ENCODE data around the gene SIRT7. TPM values are rescaled to one million over a fixed set of nuclear protein-coding genes. Genes with fewer than 3 reads are reported as not detected.
A peak's percentile ranks its signal among the peaks of the same experiment; 100 is the strongest.

Gene SIRT7
- total RNA-seq, 1 donor, result 22.1 TPM

- H3K79me2 ChIP-seq (ENCODE audit: insufficient read depth, low read length), result peaks cover 56% of the 10 kb centered on the region
- H3K4me2 ChIP-seq (ENCODE audit: insufficient read depth, low read length), result peak overlapping the region; percentile 31
- H3K36me3 ChIP-seq (ENCODE audit: insufficient read depth, low read length), result peaks cover 50% of the 10 kb centered on the region
- H3K9me3 ChIP-seq (ENCODE audit: low read depth, low read length), result no peaks in the 10 kb centered on the region
- H3K27me3 ChIP-seq (ENCODE audit: insufficient read depth, low read length), result no peaks in the 10 kb centered on the region
- peaks cover 15% of the 10 kb centered on the region for H4K20me1 ChIP-seq (ENCODE audit: insufficient read depth, low read length)
- peak overlapping the region; percentile 39 for H3K27ac ChIP-seq (ENCODE audit: low read depth, low read length)
- no peak overlapping the region for H2AFZ ChIP-seq (ENCODE audit: low read length)
- peaks cover 40% of the 10 kb centered on the region for H3K4me1 ChIP-seq (ENCODE audit: insufficient read depth, low read length)
- no peak overlapping the region for H3K4me3 ChIP-seq (ENCODE audit: insufficient read depth, low read length)
- peak; percentile 98 for DNase-seq (ENCODE audit: insufficient read length, low spot score, missing footprints)
- no peak for TF ChIP-seq CTCF (IDR thresholded peaks at IDR 0.05; ENCODE audit: extremely low read depth, low read depth, low read length)
These were observed 32.0 kb downstream of the SIRT7 start for GRCh38 chr17:81885869-81886548.

GRCh38 chr17:81885454-81885853 lies 32.5 kb downstream of the SIRT7 start:
- H3K9me3 ChIP-seq (ENCODE audit: low read depth, low read length), result no peaks in the 10 kb centered on the region
- H3K4me2 ChIP-seq (ENCODE audit: insufficient read depth, low read length), result no peak overlapping the region
- peaks cover 15% of the 10 kb centered on the region for H4K20me1 ChIP-seq (ENCODE audit: insufficient read depth, low read length)
- H3K36me3 ChIP-seq (ENCODE audit: insufficient read depth, low read length), result peaks cover 56% of the 10 kb centered on the region
- no peak for TF ChIP-seq CTCF (IDR thresholded peaks at IDR 0.05; ENCODE audit: extremely low read depth, low read depth, low read length)
- no peaks in the 10 kb centered on the region for H3K27me3 ChIP-seq (ENCODE audit: insufficient read depth, low read length)
- H3K27ac ChIP-seq (ENCODE audit: low read depth, low read length), result peak overlapping the region; percentile 39
- peaks cover 38% of the 10 kb centered on the region for H3K4me1 ChIP-seq (ENCODE audit: insufficient read depth, low read length)
- no peak overlapping the region for H2AFZ ChIP-seq (ENCODE audit: low read length)
- peaks cover 51% of the 10 kb centered on the region for H3K79me2 ChIP-seq (ENCODE audit: insufficient read depth, low read length)
- no peak for DNase-seq (ENCODE audit: insufficient read length, low spot score, missing footprints)
- H3K4me3 ChIP-seq (ENCODE audit: insufficient read depth, low read length), result no peak overlapping the region

GRCh38 chr17:81884968-81885367 lies 33.0 kb downstream of the SIRT7 start:
- Histone ChIP-seq H2AFZ (ENCODE audit: low read length) (no peak overlapping the region), H3K27ac (ENCODE audit: low read depth, low read length) (peak overlapping the region; percentile 39), H4K20me1 (ENCODE audit: insufficient read depth, low read length) (peaks cover 15% of the 10 kb centered on the region), H3K4me3 (ENCODE audit: insufficient read depth, low read length) (no peak overlapping the region), H3K79me2 (ENCODE audit: insufficient read depth, low read length) (peaks cover 46% of the 10 kb centered on the region), H3K4me1 (ENCODE audit: insufficient read depth, low read length) (peaks cover 33% of the 10 kb centered on the region), H3K27me3 (ENCODE audit: insufficient read depth, low read length) (no peaks in the 10 kb centered on the region), H3K9me3 (ENCODE audit: low read depth, low read length) (no peaks in the 10 kb centered on the region), H3K36me3 (ENCODE audit: insufficient read depth, low read length) (peaks cover 57% of the 10 kb centered on the region), H3K4me2 (ENCODE audit: insufficient read depth, low read length) (peak overlapping the region; percentile 16)
- no peak for DNase-seq (ENCODE audit: insufficient read length, low spot score, missing footprints)
- no peak for TF ChIP-seq CTCF (IDR thresholded peaks at IDR 0.05; ENCODE audit: extremely low read depth, low read depth, low read length)

- Histone ChIP-seq H3K36me3 (ENCODE audit: insufficient read depth, low read length) (peaks cover 57% of the 10 kb centered on the region), H3K4me2 (ENCODE audit: insufficient read depth, low read length) (peak overlapping the region; percentile 16), H3K4me1 (ENCODE audit: insufficient read depth, low read length) (peaks cover 28% of the 10 kb centered on the region), H3K27me3 (ENCODE audit: insufficient read depth, low read length) (no peaks in the 10 kb centered on the region), H2AFZ (ENCODE audit: low read length) (no peak overlapping the region), H3K79me2 (ENCODE audit: insufficient read depth, low read length) (peaks cover 41% of the 10 kb centered on the region), H3K27ac (ENCODE audit: low read depth, low read length) (peak overlapping the region; percentile 39), H4K20me1 (ENCODE audit: insufficient read depth, low read length) (peaks cover 15% of the 10 kb centered on the region), H3K9me3 (ENCODE audit: low read depth, low read length) (no peaks in the 10 kb centered on the region), H3K4me3 (ENCODE audit: insufficient read depth, low read length) (no peak overlapping the region)
- no peak for TF ChIP-seq CTCF (IDR thresholded peaks at IDR 0.05; ENCODE audit: extremely low read depth, low read depth, low read length)
- DNase-seq (ENCODE audit: insufficient read length, low spot score, missing footprints), result peak; percentile 97
These were observed 33.5 kb downstream of the SIRT7 start for GRCh38 chr17:81884520-81884919.
